ENCODE results near the gene CLCC1.

- TF ChIP-seq, protein P1, sequence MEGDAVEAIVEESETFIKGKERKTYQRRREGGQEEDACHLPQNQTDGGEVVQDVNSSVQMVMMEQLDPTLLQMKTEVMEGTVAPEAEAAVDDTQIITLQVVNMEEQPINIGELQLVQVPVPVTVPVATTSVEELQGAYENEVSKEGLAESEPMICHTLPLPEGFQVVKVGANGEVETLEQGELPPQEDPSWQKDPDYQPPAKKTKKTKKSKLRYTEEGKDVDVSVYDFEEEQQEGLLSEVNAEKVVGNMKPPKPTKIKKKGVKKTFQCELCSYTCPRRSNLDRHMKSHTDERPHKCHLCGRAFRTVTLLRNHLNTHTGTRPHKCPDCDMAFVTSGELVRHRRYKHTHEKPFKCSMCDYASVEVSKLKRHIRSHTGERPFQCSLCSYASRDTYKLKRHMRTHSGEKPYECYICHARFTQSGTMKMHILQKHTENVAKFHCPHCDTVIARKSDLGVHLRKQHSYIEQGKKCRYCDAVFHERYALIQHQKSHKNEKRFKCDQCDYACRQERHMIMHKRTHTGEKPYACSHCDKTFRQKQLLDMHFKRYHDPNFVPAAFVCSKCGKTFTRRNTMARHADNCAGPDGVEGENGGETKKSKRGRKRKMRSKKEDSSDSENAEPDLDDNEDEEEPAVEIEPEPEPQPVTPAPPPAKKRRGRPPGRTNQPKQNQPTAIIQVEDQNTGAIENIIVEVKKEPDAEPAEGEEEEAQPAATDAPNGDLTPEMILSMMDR (IDR thresholded peaks at IDR 0.05; ENCODE audit: low read depth, low read length, missing input control), result no peak
- no peak for TF ChIP-seq JUND (IDR thresholded peaks at IDR 0.05)
- no peak for TF ChIP-seq ATF3 (IDR thresholded peaks at IDR 0.05)
- no peak for TF ChIP-seq GABPA (IDR thresholded peaks at IDR 0.05 in 1 of 2, conservative IDR thresholded peaks at IDR 0.05 in 1 of 2)
- no peak for TF ChIP-seq YY1 (IDR thresholded peaks at IDR 0.05)
- TF ChIP-seq NR2F2 (IDR thresholded peaks at IDR 0.05), result no peak
Measured at GRCh38 chr1:108953452-108953851, 9.8 kb downstream of the CLCC1 start.

All from liver (tissue), 3 donors.